ENCODE measurements around the gene PRRC2B.

GRCh38 chr9:131436376-131436775, 42.5 kb downstream of the PRRC2B start:
- TF ChIP-seq CTCF (IDR thresholded peaks at IDR 0.05), result no peak
- TF ChIP-seq POLR2A (IDR thresholded peaks at IDR 0.05), result no peak
- no peak for TF ChIP-seq POLR2AphosphoS5 (IDR thresholded peaks at IDR 0.05)

Data from transverse colon (tissue), 4 donors.